GM21381 (cell line): Measurements from ENCODE around the gene ANKZF1.
"Not testable (repeated sequence)": the region's sequence is repeated elsewhere in the genome, so short reads cannot be mapped to it uniquely, and the experiment has no call there.

Experiments
- ATAC-seq: cut with Tn5 transposase; IDR thresholded peaks from one replicate; pipeline ENCODE4 v1.9.1; 2021; ENCODE audit warnings: mild to moderate bottlenecking, moderate library complexity; ENCODE audit not compliant: unreplicated experiment

The ANKZF1 gene

GRCh38 chr2:219253753-219254589 lies 24.4 kb downstream of the ANKZF1 start, which contains the start of gene TUBA4A:
Gene TUBA4A (minus strand): TSS chr2:219253918. CDS start chr2:219253858, 60 bp downstream.
- peak; percentile 48 for ATAC-seq

- ATAC-seq: peak; percentile 31
Measured at GRCh38 chr2:219254590-219255201, 25.1 kb downstream of the ANKZF1 start.

- ATAC-seq: not testable (repeated sequence)
Measured at GRCh38 chr2:219258942-219259341, 29.3 kb downstream of the ANKZF1 start.

DNA sequence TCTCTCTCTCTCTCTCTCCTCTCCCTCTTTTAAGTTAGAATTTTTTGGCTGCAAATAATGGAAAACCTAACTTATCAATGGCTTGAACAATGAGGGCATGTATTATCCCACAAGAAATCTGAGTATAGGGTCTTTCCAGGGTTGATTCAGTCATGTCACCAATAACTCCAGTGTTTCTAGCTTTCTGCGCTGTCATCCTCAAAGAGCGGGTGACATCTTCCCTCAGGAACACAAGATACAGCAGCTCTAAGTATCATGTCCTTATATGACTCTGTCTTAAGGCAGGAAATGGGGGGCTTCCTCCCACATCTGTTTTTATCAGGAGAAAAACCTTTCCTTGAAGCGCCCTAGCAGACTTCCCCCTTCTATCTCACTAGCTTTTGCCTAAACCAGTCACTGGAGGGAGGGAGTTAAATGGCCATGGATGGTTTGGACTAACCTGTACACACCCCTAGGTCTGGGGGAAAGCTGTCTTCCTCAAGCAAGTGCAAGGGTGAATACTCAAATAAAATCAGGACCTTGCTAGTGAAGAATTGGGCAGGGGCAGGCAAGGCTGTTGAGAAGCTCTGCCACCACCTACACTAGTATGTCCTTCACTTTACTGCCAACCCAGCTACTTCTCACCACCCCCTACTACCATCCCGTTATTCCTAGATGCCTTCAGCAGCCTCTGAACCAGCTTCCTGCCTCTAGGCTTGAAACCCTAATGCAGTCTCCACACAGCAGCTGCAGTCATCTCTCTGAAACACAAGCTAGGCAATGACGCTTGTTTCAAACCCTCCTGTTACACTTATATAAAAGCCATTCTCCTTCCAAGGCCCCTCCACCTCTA lies 31.6 kb downstream of the ANKZF1 start:
- no peak for ATAC-seq

- no peak for ATAC-seq
Measured at GRCh38 chr2:219266232-219266631, 36.6 kb downstream of the ANKZF1 start.

- no peak for ATAC-seq
Measured at GRCh38 chr2:219266886-219267285, 37.3 kb downstream of the ANKZF1 start.

DNA sequence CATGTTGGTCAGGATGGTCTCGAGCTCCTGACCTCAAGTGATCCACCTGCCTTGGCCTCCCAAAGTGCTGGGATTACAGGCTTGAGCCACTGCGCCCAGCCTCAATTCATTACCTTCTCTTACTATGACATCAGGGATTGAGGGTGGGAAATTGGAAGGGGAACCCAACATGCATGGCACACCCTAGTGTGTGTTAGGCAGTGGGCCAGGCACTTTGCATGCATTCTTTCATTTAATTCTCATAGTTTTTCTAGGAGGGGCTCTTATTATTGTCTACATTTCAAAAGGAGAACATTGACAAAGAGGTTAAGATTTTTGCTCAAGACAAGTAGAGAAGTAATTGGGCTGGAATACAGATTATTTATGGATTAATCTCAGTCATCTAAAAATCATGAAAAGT lies 38.7 kb downstream of the ANKZF1 start:
- no peak for ATAC-seq

DNA sequence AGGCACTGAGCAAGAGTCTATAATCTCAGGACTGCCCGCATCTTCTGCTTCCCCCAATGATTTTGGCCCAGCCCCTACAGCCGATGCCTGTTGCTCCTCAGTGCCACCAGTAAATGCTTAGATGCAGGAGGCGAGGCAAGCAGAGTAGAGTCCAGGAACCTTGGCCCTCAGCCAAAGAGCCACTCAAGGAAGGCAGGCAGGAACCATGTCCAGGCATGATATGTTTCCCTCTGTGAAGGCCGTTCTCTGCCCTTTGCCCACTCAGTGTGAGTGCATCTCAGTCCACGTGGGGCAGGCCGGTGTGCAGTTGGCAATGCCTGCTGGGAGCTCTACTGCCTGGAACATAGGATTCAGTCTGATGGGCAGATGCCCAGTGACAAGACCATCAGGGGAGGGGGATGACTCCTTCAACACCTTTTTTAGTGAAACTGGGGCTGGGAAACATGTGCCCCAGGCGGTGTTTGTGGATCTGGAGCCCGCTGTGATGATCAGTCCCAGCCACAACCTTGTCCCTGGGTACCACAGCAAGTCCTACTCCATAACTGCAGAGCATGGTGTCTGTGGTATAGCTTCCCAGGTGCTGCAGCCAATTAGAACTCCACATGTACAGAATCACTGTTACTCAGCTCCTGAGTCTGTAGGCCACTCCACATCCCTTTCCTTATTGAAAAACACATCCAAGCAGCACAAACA lies 39.9 kb downstream of the ANKZF1 start:
- no peak for ATAC-seq

- no peak for ATAC-seq
Measured at GRCh38 chr2:219270055-219270372, 40.4 kb downstream of the ANKZF1 start.

- no peak for ATAC-seq
Measured at GRCh38 chr2:219271021-219271420, 41.4 kb downstream of the ANKZF1 start.

DNA sequence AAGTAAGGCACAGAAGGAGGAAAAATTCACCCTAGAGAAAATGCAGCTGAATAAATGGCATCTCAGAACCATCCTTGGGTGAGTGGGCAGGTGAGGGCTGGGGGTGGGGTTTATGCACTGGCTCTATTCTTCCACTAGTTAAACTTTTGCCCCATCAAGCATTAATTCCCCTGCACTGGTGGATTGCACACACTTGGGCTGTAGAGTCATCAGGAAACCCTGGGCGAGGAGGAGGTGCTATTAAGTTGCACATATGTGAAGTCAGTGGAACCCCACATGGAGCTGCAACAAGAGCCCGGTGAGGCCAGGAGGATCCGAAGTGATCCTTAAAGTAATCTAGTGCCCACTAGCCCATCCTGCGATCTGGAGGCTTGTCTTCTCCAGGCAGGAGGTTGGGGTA lies 42.8 kb downstream of the ANKZF1 start:
- ATAC-seq: no peak

GRCh38 chr2:219272995-219273394 lies 43.4 kb downstream of the ANKZF1 start:
- ATAC-seq: no peak

- ATAC-seq: no peak
Measured at GRCh38 chr2:219273937-219274336, 44.3 kb downstream of the ANKZF1 start.

DNA sequence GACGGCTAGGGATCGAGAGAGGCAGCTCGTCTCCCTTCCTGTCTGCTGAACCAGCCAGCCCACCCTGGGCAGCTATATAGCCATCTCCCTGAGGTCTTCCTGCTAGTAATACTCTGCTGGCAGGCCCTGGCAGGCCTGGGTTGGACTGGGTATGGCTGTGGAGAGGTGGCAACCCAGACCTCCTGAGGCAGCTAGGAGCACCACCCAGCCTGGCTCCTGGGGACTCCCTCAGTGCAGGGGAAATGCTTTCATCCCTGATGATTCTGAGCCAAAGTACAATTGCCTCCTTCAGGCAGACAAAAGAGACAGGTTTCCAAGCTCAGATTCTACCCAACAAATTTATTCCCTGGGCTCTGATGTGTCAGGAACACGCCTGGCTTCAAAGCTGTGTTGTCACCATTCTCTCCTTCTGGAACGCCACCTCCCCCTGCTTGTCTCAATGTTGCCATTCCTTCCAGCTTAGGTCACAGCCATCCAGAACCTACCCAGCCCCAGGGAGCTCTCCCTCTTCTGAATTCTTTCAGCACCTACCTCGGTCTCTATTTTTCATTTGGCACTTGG lies 44.8 kb downstream of the ANKZF1 start:
- ATAC-seq: no peak

- ATAC-seq: peak; percentile 18
Measured at GRCh38 chr2:219277703-219278654, 48.4 kb downstream of the ANKZF1 start.

DNA sequence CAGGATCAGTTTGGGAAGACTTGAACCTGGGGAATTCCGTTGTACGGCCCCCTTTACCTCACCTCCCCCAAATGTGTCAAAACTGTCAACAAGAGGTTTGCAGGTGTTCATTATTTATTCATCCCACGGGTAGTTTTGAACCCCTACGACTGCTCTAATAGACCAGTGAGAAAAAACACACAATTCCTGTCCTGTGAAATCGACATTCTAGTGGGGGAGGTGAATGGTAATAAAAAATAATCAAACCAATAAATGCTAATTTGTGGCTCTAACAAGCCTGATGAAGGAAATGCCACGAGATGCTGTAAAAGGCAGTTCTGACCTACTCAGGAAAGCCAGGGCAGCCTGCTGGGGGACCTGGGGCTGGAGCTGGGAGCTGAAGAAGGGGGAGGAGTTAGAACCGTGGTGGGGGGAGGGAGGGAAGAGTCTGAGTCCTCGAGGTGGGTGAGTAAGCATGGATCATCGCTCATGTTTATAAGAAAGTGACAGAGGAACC lies 49.1 kb downstream of the ANKZF1 start:
- no peak for ATAC-seq

- peak; percentile 83 for ATAC-seq
Measured at GRCh38 chr2:219279151-219279915, 49.7 kb downstream of the ANKZF1 start, which contains the start of gene DNAJB2. Gene DNAJB2 (plus strand): TSS chr2:219279366. CDS start chr2:219279834, 468 bp downstream.

DNA sequence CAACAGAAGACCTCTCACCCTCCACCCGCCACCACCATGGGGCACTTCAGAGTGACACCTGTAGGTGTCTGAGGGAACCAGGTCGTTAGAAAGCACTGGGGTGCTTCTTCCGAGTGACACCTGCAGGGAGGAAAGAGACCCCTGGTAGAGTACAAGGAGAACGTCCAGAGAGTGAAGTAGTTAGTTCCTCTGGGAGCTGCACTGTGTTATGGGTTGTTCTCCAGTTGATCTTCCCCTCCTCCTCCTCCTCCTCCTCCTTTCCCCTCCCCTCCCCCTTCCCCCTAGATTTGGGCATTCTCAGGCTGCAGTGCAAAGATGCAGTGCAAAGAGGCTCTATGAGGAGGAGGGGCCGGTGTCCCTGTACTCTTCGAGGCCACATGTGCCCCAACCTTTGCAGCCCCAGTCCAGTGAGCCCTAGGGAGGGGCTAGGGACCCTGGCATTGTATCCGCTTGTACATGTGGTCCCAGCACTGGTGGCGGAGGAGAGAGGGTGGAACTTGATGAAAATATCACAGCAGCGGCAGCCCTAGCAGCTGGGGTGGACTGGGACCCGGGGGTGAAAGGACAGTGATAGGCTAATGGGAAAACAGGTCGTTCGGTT lies 50.4 kb downstream of the ANKZF1 start:
- ATAC-seq: no peak
